T-helper 2 cell treated with Interferon-gamma antibody and Interleukin-4, amounts not matched to agents 5 μg/mL and 100 μg/mL, for 36 hours (primary cell): Measurements from ENCODE around the gene FGF2.

Source experiments
- DNase-seq: peaks from one replicate; pipeline ENCODE4 v3.0.0; 2021; ENCODE audit warnings: low spot score
- H3K27ac Mint-ChIP-seq: one replicate; pipeline ENCODE4 v1.8.0; 2021; ENCODE audit warnings: mild to moderate bottlenecking, mixed read lengths
- H3K27me3 Mint-ChIP-seq: one replicate; pipeline ENCODE4 v1.8.0; 2021; ENCODE audit warnings: low read depth, mixed read lengths
- H3K36me3 Mint-ChIP-seq: one replicate; pipeline ENCODE4 v1.8.0; 2021; ENCODE audit warnings: low read depth, mixed read lengths
- H3K4me1 Mint-ChIP-seq: one replicate; pipeline ENCODE4 v1.8.0; 2021; ENCODE audit warnings: low read depth, mixed read lengths
- H3K4me3 Mint-ChIP-seq: one replicate; pipeline ENCODE4 v1.8.0; 2022; ENCODE audit warnings: mild to moderate bottlenecking, moderate library complexity, mixed read lengths
- H3K9me3 Mint-ChIP-seq: one replicate; pipeline ENCODE4 v1.8.0; 2021; ENCODE audit warnings: mixed read lengths

The FGF2 gene

GRCh38 chr4:122823476-122823875, 3.2 kb upstream of the FGF2 start:
- no peaks in the 10 kb centered on the region for H3K9me3 Mint-ChIP-seq
- peaks cover 55% of the 10 kb centered on the region for H3K27me3 Mint-ChIP-seq
- no peak overlapping the region for H3K27ac Mint-ChIP-seq
- H3K4me3 Mint-ChIP-seq: no peak overlapping the region
- no peaks in the 10 kb centered on the region for H3K36me3 Mint-ChIP-seq
- H3K4me1 Mint-ChIP-seq: peaks cover 15% of the 10 kb centered on the region
- no peak for DNase-seq

GRCh38 chr4:122824616-122825015, 2.0 kb upstream of the FGF2 start:
- no peaks in the 10 kb centered on the region for H3K9me3 Mint-ChIP-seq
- H3K27ac Mint-ChIP-seq: no peak overlapping the region
- peaks cover 15% of the 10 kb centered on the region for H3K4me1 Mint-ChIP-seq
- no peaks in the 10 kb centered on the region for H3K36me3 Mint-ChIP-seq
- H3K4me3 Mint-ChIP-seq: no peak overlapping the region
- peaks cover 64% of the 10 kb centered on the region for H3K27me3 Mint-ChIP-seq
- no peak for DNase-seq

GRCh38 chr4:122826079-122826527, 528 bp upstream of the FGF2 start:
- Mint-ChIP-seq H3K36me3 (no peaks in the 10 kb centered on the region), H3K27ac (no peak overlapping the region), H3K9me3 (no peaks in the 10 kb centered on the region), H3K27me3 (peaks cover 71% of the 10 kb centered on the region), H3K4me1 (peaks cover 15% of the 10 kb centered on the region), H3K4me3 (peak overlapping the region; percentile 64)
- DNase-seq: no peak

- peak overlapping the region; percentile 9 for H3K27ac Mint-ChIP-seq
These were observed 737 bp downstream of the FGF2 start for GRCh38 chr4:122827258-122827878.

GRCh38 chr4:122827879-122828601, 1.4 kb downstream of the FGF2 start:
- Mint-ChIP-seq H3K27me3 (peaks cover 75% of the 10 kb centered on the region), H3K4me3 (peak overlapping the region; percentile 74), H3K36me3 (no peaks in the 10 kb centered on the region), H3K9me3 (no peaks in the 10 kb centered on the region), H3K27ac (peak overlapping the region; percentile 9), H3K4me1 (peaks cover 15% of the 10 kb centered on the region)
- DNase-seq: peak; percentile 37

More at GRCh38 chr4:122827258-122827878, 737 bp downstream of the FGF2 start:
- H3K4me1 Mint-ChIP-seq: peaks cover 15% of the 10 kb centered on the region
- H3K27me3 Mint-ChIP-seq: peaks cover 71% of the 10 kb centered on the region
- H3K4me3 Mint-ChIP-seq: peak overlapping the region; percentile 74
- DNase-seq: peak; percentile 39
- H3K9me3 Mint-ChIP-seq: no peaks in the 10 kb centered on the region
- no peaks in the 10 kb centered on the region for H3K36me3 Mint-ChIP-seq

GRCh38 chr4:122830426-122831095, 3.9 kb downstream of the FGF2 start:
- peaks cover 55% of the 10 kb centered on the region for H3K27me3 Mint-ChIP-seq
- no peak for DNase-seq

GRCh38 chr4:122831515-122832196, 5.0 kb downstream of the FGF2 start:
- no peaks in the 10 kb centered on the region for H3K9me3 Mint-ChIP-seq
- no peak overlapping the region for H3K4me3 Mint-ChIP-seq
- no peaks in the 10 kb centered on the region for H3K36me3 Mint-ChIP-seq
- H3K27me3 Mint-ChIP-seq: peaks cover 48% of the 10 kb centered on the region
- no peak overlapping the region for H3K27ac Mint-ChIP-seq
- peaks cover 10% of the 10 kb centered on the region for H3K4me1 Mint-ChIP-seq
- DNase-seq: no peak

More at GRCh38 chr4:122830426-122831095, 3.9 kb downstream of the FGF2 start:
- no peak overlapping the region for H3K27ac Mint-ChIP-seq
- H3K4me3 Mint-ChIP-seq: no peak overlapping the region
- no peaks in the 10 kb centered on the region for H3K9me3 Mint-ChIP-seq
- no peaks in the 10 kb centered on the region for H3K36me3 Mint-ChIP-seq
- peaks cover 10% of the 10 kb centered on the region for H3K4me1 Mint-ChIP-seq

- H3K4me3 Mint-ChIP-seq: no peak overlapping the region
- no peaks in the 10 kb centered on the region for H3K9me3 Mint-ChIP-seq
- H3K27me3 Mint-ChIP-seq: peaks cover 45% of the 10 kb centered on the region
- no peaks in the 10 kb centered on the region for H3K36me3 Mint-ChIP-seq
- H3K4me1 Mint-ChIP-seq: peaks cover 7% of the 10 kb centered on the region
- no peak overlapping the region for H3K27ac Mint-ChIP-seq
- no peak for DNase-seq
These were observed 6.1 kb downstream of the FGF2 start for GRCh38 chr4:122832732-122833131.

- H3K9me3 Mint-ChIP-seq: no peaks in the 10 kb centered on the region
These were observed 7.4 kb downstream of the FGF2 start for GRCh38 chr4:122833999-122834398.

GRCh38 chr4:122836941-122837340, 10.3 kb downstream of the FGF2 start:
- H3K4me1 Mint-ChIP-seq: no peaks in the 10 kb centered on the region
- H3K27me3 Mint-ChIP-seq: peaks cover 17% of the 10 kb centered on the region
- no peaks in the 10 kb centered on the region for H3K9me3 Mint-ChIP-seq
- no peak overlapping the region for H3K27ac Mint-ChIP-seq
- H3K36me3 Mint-ChIP-seq: no peaks in the 10 kb centered on the region
- no peak overlapping the region for H3K4me3 Mint-ChIP-seq
- DNase-seq: no peak

More at GRCh38 chr4:122833999-122834398, 7.4 kb downstream of the FGF2 start:
- Mint-ChIP-seq H3K27ac (no peak overlapping the region), H3K4me3 (no peak overlapping the region), H3K36me3 (no peaks in the 10 kb centered on the region), H3K27me3 (peaks cover 34% of the 10 kb centered on the region), H3K4me1 (no peaks in the 10 kb centered on the region)
- DNase-seq: no peak

GRCh38 chr4:122838034-122838433, 11.4 kb downstream of the FGF2 start:
- H3K4me3 Mint-ChIP-seq: no peak overlapping the region
- no peak for DNase-seq
- no peak overlapping the region for H3K27ac Mint-ChIP-seq

GRCh38 chr4:122842392-122842791, 15.8 kb downstream of the FGF2 start:
- Mint-ChIP-seq H3K36me3 (no peaks in the 10 kb centered on the region), H3K4me1 (peaks cover 12% of the 10 kb centered on the region), H3K27ac (no peak overlapping the region)

More at GRCh38 chr4:122838034-122838433, 11.4 kb downstream of the FGF2 start:
- Mint-ChIP-seq H3K4me1 (no peaks in the 10 kb centered on the region), H3K9me3 (no peaks in the 10 kb centered on the region), H3K36me3 (no peaks in the 10 kb centered on the region), H3K27me3 (peaks cover 9% of the 10 kb centered on the region)

GRCh38 chr4:122842984-122843531, 16.4 kb downstream of the FGF2 start:
- Mint-ChIP-seq H3K9me3 (no peaks in the 10 kb centered on the region), H3K4me3 (no peak overlapping the region), H3K36me3 (no peaks in the 10 kb centered on the region), H3K27me3 (peaks cover 4% of the 10 kb centered on the region), H3K4me1 (peaks cover 12% of the 10 kb centered on the region), H3K27ac (no peak overlapping the region)
- no peak for DNase-seq

More at GRCh38 chr4:122842392-122842791, 15.8 kb downstream of the FGF2 start:
- DNase-seq: no peak
- H3K27me3 Mint-ChIP-seq: peaks cover 4% of the 10 kb centered on the region
- no peak overlapping the region for H3K4me3 Mint-ChIP-seq
- no peaks in the 10 kb centered on the region for H3K9me3 Mint-ChIP-seq
